ENCODE results near the gene RASSF5. TPM values are rescaled to one million over a fixed set of nuclear protein-coding genes. Genes with fewer than 3 reads are reported as not detected.

The RASSF5 gene
- total and polyA plus RNA-seq, 10 of the 15 experiments (the other 5 are each of a cell fraction or from before 2014, with no cell fraction given), result 14.0 to 89.6 (median 68.9) TPM

DNA sequence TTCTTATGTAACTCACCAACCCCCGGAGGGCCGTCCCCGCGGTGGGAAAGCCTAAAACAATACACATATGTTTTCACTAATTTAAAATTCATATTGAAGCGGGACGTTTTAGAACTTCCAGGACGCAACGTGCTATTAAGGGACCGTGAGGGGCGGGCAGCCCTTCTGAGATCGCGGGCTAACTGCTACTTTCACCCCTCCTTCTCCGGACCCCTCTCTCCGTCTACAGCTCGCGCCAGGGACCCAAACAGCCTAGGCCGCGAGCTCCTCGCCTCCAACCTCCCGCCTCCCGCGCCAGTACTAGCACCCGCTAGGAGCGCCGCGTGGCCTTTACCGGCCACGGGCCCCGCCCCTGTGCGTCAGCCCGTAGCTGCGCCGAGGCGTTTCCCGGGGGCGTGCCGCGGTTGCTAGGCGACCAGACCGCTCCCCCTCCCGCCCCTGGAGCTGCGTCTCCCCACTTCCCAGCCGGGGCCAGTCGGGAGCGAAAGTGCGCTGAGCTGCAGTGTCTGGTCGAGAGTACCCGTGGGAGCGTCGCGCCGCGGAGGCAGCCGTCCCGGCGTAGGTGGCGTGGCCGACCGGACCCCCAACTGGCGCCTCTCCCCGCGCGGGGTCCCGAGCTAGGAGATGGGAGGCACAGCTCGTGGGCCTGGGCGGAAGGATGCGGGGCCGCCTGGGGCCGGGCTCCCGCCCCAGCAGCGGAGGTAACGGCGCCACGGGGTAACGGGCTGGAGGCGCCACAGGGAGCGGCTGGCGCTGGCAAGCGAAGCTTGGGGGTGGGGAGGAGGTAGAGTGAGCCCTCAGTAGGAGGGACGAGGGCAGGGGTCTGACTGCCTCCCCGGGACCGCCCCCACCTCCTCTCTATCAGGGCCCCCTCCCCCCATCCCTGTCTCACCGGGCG, 128.0 kb downstream of the RASSF5 start, which contains the start of gene DYRK3 (continued):
- peak; percentile 73 for TF ChIP-seq BACH1 (IDR thresholded peaks at IDR 0.05; ENCODE audit: borderline replicate concordance)
- 0 out of 4 replicates have a peak, but pooled peaks of 1 of the 2 experiments have one; percentile 17 for TF ChIP-seq EP300 (IDR thresholded peaks at IDR 0.05; ENCODE audit: borderline replicate concordance in 1 of 2, control insufficient read depth in 1 of 2, low read depth in 2 of 2, low read length in 2 of 2)
- peak; percentile 55; the same call in 1 of the 2 replicates for TF ChIP-seq CBFB (IDR thresholded peaks at IDR 0.05; ENCODE audit: low read depth)
- no peak for TF ChIP-seq STAT1 (conservative IDR thresholded peaks at IDR 0.05)
- TF ChIP-seq RAD21 (IDR thresholded peaks at IDR 0.05; ENCODE audit: insufficient read depth, low read depth, low read length), result no peak
- TF ChIP-seq HDGF (IDR thresholded peaks at IDR 0.05), result peak; percentile 43; the same call in 1 of the 2 replicates
- TF ChIP-seq, protein P1, sequence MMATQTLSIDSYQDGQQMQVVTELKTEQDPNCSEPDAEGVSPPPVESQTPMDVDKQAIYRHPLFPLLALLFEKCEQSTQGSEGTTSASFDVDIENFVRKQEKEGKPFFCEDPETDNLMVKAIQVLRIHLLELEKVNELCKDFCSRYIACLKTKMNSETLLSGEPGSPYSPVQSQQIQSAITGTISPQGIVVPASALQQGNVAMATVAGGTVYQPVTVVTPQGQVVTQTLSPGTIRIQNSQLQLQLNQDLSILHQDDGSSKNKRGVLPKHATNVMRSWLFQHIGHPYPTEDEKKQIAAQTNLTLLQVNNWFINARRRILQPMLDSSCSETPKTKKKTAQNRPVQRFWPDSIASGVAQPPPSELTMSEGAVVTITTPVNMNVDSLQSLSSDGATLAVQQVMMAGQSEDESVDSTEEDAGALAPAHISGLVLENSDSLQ (IDR thresholded peaks at IDR 0.05), result peak; percentile 28; the same call in 1 of the 2 replicates
- TF ChIP-seq CHD1 (IDR thresholded peaks at IDR 0.05; ENCODE audit: low read depth, low read length), result no peak
- no peak for TF ChIP-seq SPI1 (IDR thresholded peaks at IDR 0.05; ENCODE audit: borderline replicate concordance, insufficient read depth, low read depth, low read length)
- peak; percentile 40; the same call in 1 of the 3 replicates for TF ChIP-seq POU2F2 (IDR thresholded peaks at IDR 0.05; ENCODE audit: borderline replicate concordance, low read depth, low read length)
- TF ChIP-seq, protein P2, sequence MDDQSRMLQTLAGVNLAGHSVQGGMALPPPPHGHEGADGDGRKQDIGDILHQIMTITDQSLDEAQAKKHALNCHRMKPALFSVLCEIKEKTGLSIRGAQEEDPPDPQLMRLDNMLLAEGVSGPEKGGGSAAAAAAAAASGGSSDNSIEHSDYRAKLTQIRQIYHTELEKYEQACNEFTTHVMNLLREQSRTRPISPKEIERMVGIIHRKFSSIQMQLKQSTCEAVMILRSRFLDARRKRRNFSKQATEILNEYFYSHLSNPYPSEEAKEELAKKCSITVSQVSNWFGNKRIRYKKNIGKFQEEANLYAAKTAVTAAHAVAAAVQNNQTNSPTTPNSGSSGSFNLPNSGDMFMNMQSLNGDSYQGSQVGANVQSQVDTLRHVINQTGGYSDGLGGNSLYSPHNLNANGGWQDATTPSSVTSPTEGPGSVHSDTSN (IDR thresholded peaks at IDR 0.05; ENCODE audit: insufficient replicate concordance, low read depth, low read length), result no peak
- TF ChIP-seq, protein P3, sequence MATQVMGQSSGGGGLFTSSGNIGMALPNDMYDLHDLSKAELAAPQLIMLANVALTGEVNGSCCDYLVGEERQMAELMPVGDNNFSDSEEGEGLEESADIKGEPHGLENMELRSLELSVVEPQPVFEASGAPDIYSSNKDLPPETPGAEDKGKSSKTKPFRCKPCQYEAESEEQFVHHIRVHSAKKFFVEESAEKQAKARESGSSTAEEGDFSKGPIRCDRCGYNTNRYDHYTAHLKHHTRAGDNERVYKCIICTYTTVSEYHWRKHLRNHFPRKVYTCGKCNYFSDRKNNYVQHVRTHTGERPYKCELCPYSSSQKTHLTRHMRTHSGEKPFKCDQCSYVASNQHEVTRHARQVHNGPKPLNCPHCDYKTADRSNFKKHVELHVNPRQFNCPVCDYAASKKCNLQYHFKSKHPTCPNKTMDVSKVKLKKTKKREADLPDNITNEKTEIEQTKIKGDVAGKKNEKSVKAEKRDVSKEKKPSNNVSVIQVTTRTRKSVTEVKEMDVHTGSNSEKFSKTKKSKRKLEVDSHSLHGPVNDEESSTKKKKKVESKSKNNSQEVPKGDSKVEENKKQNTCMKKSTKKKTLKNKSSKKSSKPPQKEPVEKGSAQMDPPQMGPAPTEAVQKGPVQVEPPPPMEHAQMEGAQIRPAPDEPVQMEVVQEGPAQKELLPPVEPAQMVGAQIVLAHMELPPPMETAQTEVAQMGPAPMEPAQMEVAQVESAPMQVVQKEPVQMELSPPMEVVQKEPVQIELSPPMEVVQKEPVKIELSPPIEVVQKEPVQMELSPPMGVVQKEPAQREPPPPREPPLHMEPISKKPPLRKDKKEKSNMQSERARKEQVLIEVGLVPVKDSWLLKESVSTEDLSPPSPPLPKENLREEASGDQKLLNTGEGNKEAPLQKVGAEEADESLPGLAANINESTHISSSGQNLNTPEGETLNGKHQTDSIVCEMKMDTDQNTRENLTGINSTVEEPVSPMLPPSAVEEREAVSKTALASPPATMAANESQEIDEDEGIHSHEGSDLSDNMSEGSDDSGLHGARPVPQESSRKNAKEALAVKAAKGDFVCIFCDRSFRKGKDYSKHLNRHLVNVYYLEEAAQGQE (IDR thresholded peaks at IDR 0.05; ENCODE audit: low read depth, low read length), result 0 out of 2 replicates have a peak, but pooled peaks have one; percentile 12
- TF ChIP-seq POLR2AphosphoS5 (IDR thresholded peaks at IDR 0.05; ENCODE audit: low read length), result peak; percentile 78
- TF ChIP-seq PAX5 (IDR thresholded peaks at IDR 0.05; ENCODE audit: borderline replicate concordance, low read depth, low read length), result peak; percentile 74; the same call in 1 of the 2 replicates
- peak; percentile 82 to 87 for TF ChIP-seq IKZF2 (IDR thresholded peaks at IDR 0.05)
- peak; percentile 97 for TF ChIP-seq IKZF1 (conservative IDR thresholded peaks at IDR 0.05)
- TF ChIP-seq SP1 (IDR thresholded peaks at IDR 0.05; ENCODE audit: low read depth, low read length), result peak; percentile 64
- TF ChIP-seq WRNIP1 (IDR thresholded peaks at IDR 0.05; ENCODE audit: borderline replicate concordance, low read depth, low read length), result no peak
- TF ChIP-seq, protein P4, sequence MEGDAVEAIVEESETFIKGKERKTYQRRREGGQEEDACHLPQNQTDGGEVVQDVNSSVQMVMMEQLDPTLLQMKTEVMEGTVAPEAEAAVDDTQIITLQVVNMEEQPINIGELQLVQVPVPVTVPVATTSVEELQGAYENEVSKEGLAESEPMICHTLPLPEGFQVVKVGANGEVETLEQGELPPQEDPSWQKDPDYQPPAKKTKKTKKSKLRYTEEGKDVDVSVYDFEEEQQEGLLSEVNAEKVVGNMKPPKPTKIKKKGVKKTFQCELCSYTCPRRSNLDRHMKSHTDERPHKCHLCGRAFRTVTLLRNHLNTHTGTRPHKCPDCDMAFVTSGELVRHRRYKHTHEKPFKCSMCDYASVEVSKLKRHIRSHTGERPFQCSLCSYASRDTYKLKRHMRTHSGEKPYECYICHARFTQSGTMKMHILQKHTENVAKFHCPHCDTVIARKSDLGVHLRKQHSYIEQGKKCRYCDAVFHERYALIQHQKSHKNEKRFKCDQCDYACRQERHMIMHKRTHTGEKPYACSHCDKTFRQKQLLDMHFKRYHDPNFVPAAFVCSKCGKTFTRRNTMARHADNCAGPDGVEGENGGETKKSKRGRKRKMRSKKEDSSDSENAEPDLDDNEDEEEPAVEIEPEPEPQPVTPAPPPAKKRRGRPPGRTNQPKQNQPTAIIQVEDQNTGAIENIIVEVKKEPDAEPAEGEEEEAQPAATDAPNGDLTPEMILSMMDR (IDR thresholded peaks at IDR 0.05 in 2 of 3, conservative IDR thresholded peaks at IDR 0.05 in 1 of 3; ENCODE audit: control insufficient read depth in 2 of 3, extremely low read depth in 1 of 3, insufficient read depth in 1 of 3, low read depth in 3 of 3, low read length in 3 of 3), result 0 out of 6 replicates have a peak, but pooled peaks of 1 of the 3 experiments have one; percentile 5
- TF ChIP-seq ESRRA (IDR thresholded peaks at IDR 0.05; ENCODE audit: low read length), result 0 out of 2 replicates have a peak, but pooled peaks have one; percentile 24
- peak; percentile 50; the same call in 1 of the 2 replicates for TF ChIP-seq PML (IDR thresholded peaks at IDR 0.05; ENCODE audit: low read length)
